Neural cell (in vitro differentiated cells): ENCODE measurements around the gene PLEKHF1. TPM values are rescaled to one million over a fixed set of nuclear protein-coding genes. Genes with fewer than 3 reads are reported as not detected.

Experiments
- H2AFZ ChIP-seq: fragments of 200-600, 300-800 bp; sonication (generic), shearing (Covaris generic); 2 replicates; pipeline ENCODE4 v1.6.0; 2014; ENCODE audit warnings: low read depth, mild to moderate bottlenecking, antibody characterized with exemption, low read length, moderate library complexity
- H3F3A ChIP-seq: fragments of 200-600 bp; shearing (Covaris generic); 2 replicates; pipeline ENCODE4 v1.6.1; 2016; ENCODE audit warnings: mild to moderate bottlenecking, moderate library complexity, mixed read lengths, antibody characterized with exemption, low read length; ENCODE audit not compliant: insufficient read depth, poor library complexity, severe bottlenecking
- H3K27ac ChIP-seq: fragments of 200-600, 300-800 bp; sonication (generic), shearing (Covaris generic); 2 replicates; pipeline ENCODE4 v1.5.1; 2014; ENCODE audit warnings: mild to moderate bottlenecking, low read length, moderate library complexity
- H3K27me3 ChIP-seq: fragments of 300-800, 200-600 bp; sonication (generic), shearing (Covaris generic); 2 replicates; pipeline ENCODE4 v1.6.0; 2014; ENCODE audit warnings: mild to moderate bottlenecking, low read depth, low read length, moderate library complexity; ENCODE audit not compliant: insufficient read depth
- H3K36me3 ChIP-seq: fragments of 300-800, 200-600 bp; sonication (generic), shearing (Covaris generic); 2 replicates; pipeline ENCODE4 v1.5.1; 2014; ENCODE audit warnings: mild to moderate bottlenecking, antibody characterized with exemption, low read length, moderate library complexity; ENCODE audit not compliant: insufficient read depth
- H3K4me2 ChIP-seq: fragments of 300-800, 200-600 bp; sonication (generic), shearing (Covaris generic); 2 replicates; pipeline ENCODE4 v1.6.0; 2014; ENCODE audit warnings: mild to moderate bottlenecking, low read length
- H3K4me3 ChIP-seq: fragments of 300-800, 200-600 bp; sonication (generic), shearing (Covaris generic); 2 replicates; pipeline ENCODE4 v1.5.1; 2014; ENCODE audit warnings: mild to moderate bottlenecking, low read length, moderate library complexity
- H3K79me2 ChIP-seq: fragments of 200-600 bp; shearing (Covaris generic); replicated peaks from 2 replicates; pipeline ENCODE4 v1.6.0; 2014; ENCODE audit warnings: mild to moderate bottlenecking, low read length, moderate library complexity; ENCODE audit not compliant: insufficient read depth
- H3K9ac ChIP-seq: fragments of 300-800, 200-600 bp; sonication (generic), shearing (Covaris generic); 2 replicates; pipeline ENCODE4 v1.6.1; 2016; ENCODE audit warnings: mild to moderate bottlenecking, low read length, mixed read lengths
- H3K9me2 ChIP-seq: fragments of 200-600 bp; shearing (Covaris generic); 2 replicates; pipeline ENCODE4 v1.6.1; 2016; ENCODE audit warnings: mild to moderate bottlenecking, low read length, mixed read lengths; ENCODE audit not compliant: insufficient read depth
- H3K9me3 ChIP-seq: fragments of 200-600, 300-800 bp; sonication (generic), shearing (Covaris generic); 2 replicates; pipeline ENCODE4 v1.6.1; 2016; ENCODE audit warnings: mild to moderate bottlenecking, mixed run types, low read length, moderate library complexity, mixed read lengths
- H4K20me1 ChIP-seq: fragments of 200-600 bp; shearing (Covaris generic); 2 replicates; pipeline ENCODE4 v1.6.1; 2016; ENCODE audit warnings: mild to moderate bottlenecking, mixed run types; ENCODE audit not compliant: insufficient read depth
- CTCF ChIP-seq: fragments of 450-650 bp; IDR thresholded peaks from 2 replicates; pipeline ENCODE4 v1.5.1; 2014; ENCODE audit warnings: antibody characterized with exemption, mild to moderate bottlenecking, moderate library complexity; ENCODE audit not compliant: poor library complexity, severe bottlenecking
- EP300 ChIP-seq: fragments of 450-650 bp; conservative IDR thresholded peaks from 2 replicates; pipeline ENCODE4 v1.6.1; 2014; ENCODE audit warnings: antibody characterized with exemption, mild to moderate bottlenecking, moderate library complexity; ENCODE audit not compliant: poor library complexity, severe bottlenecking
- EZH2 ChIP-seq: fragments of 200-600, 300-800 bp; shearing (Covaris generic), sonication (generic); IDR thresholded peaks from 2 replicates; pipeline ENCODE4 v1.6.1; 2014; ENCODE audit warnings: antibody characterized with exemption, low read length, borderline replicate concordance, mild to moderate bottlenecking; ENCODE audit not compliant: insufficient read depth, poor library complexity, severe bottlenecking
- MXI1 ChIP-seq: fragments of 450-650 bp; conservative IDR thresholded peaks from 2 replicates; pipeline ENCODE4 v1.6.1; 2014; ENCODE audit warnings: antibody characterized with exemption, mild to moderate bottlenecking; ENCODE audit not compliant: poor library complexity, severe bottlenecking
- POLR2AphosphoS5 ChIP-seq: IDR thresholded peaks from 2 replicates; pipeline ENCODE4 v1.6.1; 2012
- RAD21 ChIP-seq: fragments of 450-650 bp; conservative IDR thresholded peaks from 2 replicates; pipeline ENCODE4 v1.6.1; 2014; ENCODE audit warnings: antibody characterized with exemption, mild to moderate bottlenecking, moderate library complexity
- REST ChIP-seq: IDR thresholded peaks from 2 replicates; pipeline ENCODE4 v1.6.1; 2012; ENCODE audit warnings: borderline replicate concordance
- SMC3 ChIP-seq: fragments of 450-650 bp; conservative IDR thresholded peaks from 2 replicates; pipeline ENCODE4 v1.6.1; 2014; ENCODE audit warnings: antibody characterized with exemption, mild to moderate bottlenecking, moderate library complexity; ENCODE audit not compliant: poor library complexity
- TAF1 ChIP-seq: IDR thresholded peaks from 2 replicates; pipeline ENCODE4 v1.6.1; 2012; ENCODE audit warnings: low read depth
- polyA plus RNA-seq: library from polyadenylated mRNA; depleted of rRNA; stranded (reverse); fragments of >200 nt; gene quantifications from 2 replicates; pipeline ENCODE4 v1.2.3, GENCODE V29; 2014

PLEKHF1 gene
- polyA plus RNA-seq, 1 donor from 2014 or later, result not detected

- Histone ChIP-seq H3K9ac (no peak overlapping the region), H3F3A (no peaks in the 10 kb centered on the region), H3K79me2 (no peaks in the 10 kb centered on the region), H3K36me3 (no peaks in the 10 kb centered on the region), H3K9me2 (no peaks in the 10 kb centered on the region), H3K9me3 (no peaks in the 10 kb centered on the region), H3K27ac (no peak overlapping the region), H3K4me2 (no peak overlapping the region), H3K4me3 (no peak overlapping the region), H3K27me3 (no peaks in the 10 kb centered on the region), H4K20me1 (no peaks in the 10 kb centered on the region), H2AFZ (no peak overlapping the region)
- TF ChIP-seq CTCF (no peak), EP300 (no peak), TAF1 (no peak), RAD21 (no peak), MXI1 (no peak), POLR2AphosphoS5 (no peak), EZH2 (no peak), SMC3 (no peak), REST (no peak)
Measured at GRCh38 chr19:29624489-29625185, 40.6 kb upstream of the PLEKHF1 start.

GRCh38 chr19:29625186-29625651, 40.0 kb upstream of the PLEKHF1 start:
- H3K9ac ChIP-seq, result no peak overlapping the region
- no peak overlapping the region for H3K4me2 ChIP-seq
- no peak overlapping the region for H3K4me3 ChIP-seq
- no peaks in the 10 kb centered on the region for H3K79me2 ChIP-seq
- no peak overlapping the region for H2AFZ ChIP-seq
- no peaks in the 10 kb centered on the region for H3K9me3 ChIP-seq
- no peaks in the 10 kb centered on the region for H3K36me3 ChIP-seq
- H4K20me1 ChIP-seq, result no peaks in the 10 kb centered on the region
- H3K9me2 ChIP-seq, result no peaks in the 10 kb centered on the region
- no peaks in the 10 kb centered on the region for H3F3A ChIP-seq
- TF ChIP-seq TAF1, result no peak
- no peak for TF ChIP-seq EZH2
- no peak for TF ChIP-seq RAD21
- TF ChIP-seq CTCF, result no peak
- no peak for TF ChIP-seq POLR2AphosphoS5
- no peak for TF ChIP-seq EP300
- H3K27me3 ChIP-seq, result no peaks in the 10 kb centered on the region
- no peak overlapping the region for H3K27ac ChIP-seq
